Panc1 (cell line): ENCODE data around the gene CD40LG. TPM values are rescaled to one million over a fixed set of nuclear protein-coding genes. Genes with fewer than 3 reads are reported as not detected.

ENCODE experiments used
- ATAC-seq: fragments of 200-7000 bp; cut with Tn5 transposase; 2 replicates; pipeline ENCODE4 v1.9.1; 2020; ENCODE audit warnings: mild to moderate bottlenecking, moderate library complexity
- BruUV-seq: library from RNA; stranded (reverse); fragments of 400-500 nt; replicated peaks from 2 replicates; lab custom pipeline; 2021; lab: Mats Ljungman, UMichigan
- CTCF ChIA-PET: fragments of 300-600 bp; sonication (Branson Sonifier 250); formaldehyde crosslinking; loops from one replicate; lab custom pipeline; 2022; ENCODE audit warnings: antibody characterized with exemption; lab: Charles Lee
- POLR2A ChIA-PET: fragments of 300-600 bp; sonication (Branson Sonifier 250); formaldehyde crosslinking; loops from one replicate; lab custom pipeline; 2022; ENCODE audit warnings: antibody characterized with exemption; lab: Charles Lee
- DNase-seq: peaks from one replicate; pipeline ENCODE4 v3.0.0-alpha.2; 2010; ENCODE audit warnings: low read depth, low spot score
- H3K27ac ChIP-seq: 2 replicates; pipeline ENCODE4 v1.5.1; 2011; ENCODE audit warnings: mild to moderate bottlenecking, low read length, inconsistent platforms
- H3K27me3 ChIP-seq: fragments of 200-500 bp; sonication (Bioruptor generic); 2 replicates; pipeline ENCODE4 v1.6.0; 2014; ENCODE audit warnings: low read length, inconsistent platforms; ENCODE audit not compliant: control insufficient read depth, insufficient read depth
- H3K36me3 ChIP-seq: fragments of 200-500 bp; sonication (Bioruptor generic); 2 replicates; pipeline ENCODE4 v1.5.1; 2014; ENCODE audit warnings: inconsistent platforms, mild to moderate bottlenecking, low read length, moderate library complexity; ENCODE audit not compliant: control insufficient read depth, insufficient read depth
- H3K4me1 ChIP-seq: 2 replicates; pipeline ENCODE4 v1.5.1; 2011; ENCODE audit warnings: inconsistent platforms, mild to moderate bottlenecking, low read length, moderate library complexity; ENCODE audit not compliant: control insufficient read depth, insufficient read depth
- H3K4me3 ChIP-seq, 2 experiments: 2 replicates each; pipeline ENCODE4 v1.5.1; 2011 to 2012; ENCODE audit warnings: low read depth in 2 of 2, low read length in 2 of 2, mild to moderate bottlenecking in 2 of 2, inconsistent platforms in 1 of 2, moderate library complexity in 1 of 2
- H3K9me3 ChIP-seq: fragments of 200-500 bp; sonication (Bioruptor generic); 2 replicates; pipeline ENCODE4 v1.5.1; 2014; ENCODE audit warnings: low read depth, mild to moderate bottlenecking, inconsistent platforms, low read length, moderate library complexity; ENCODE audit not compliant: control insufficient read depth, insufficient read depth
- POLR2AphosphoS5 ChIP-seq: IDR thresholded peaks from 2 replicates; pipeline ENCODE4 v1.6.1; 2012; ENCODE audit warnings: mild to moderate bottlenecking, low read depth, low read length, moderate library complexity
- SIN3A ChIP-seq: IDR thresholded peaks from 2 replicates; pipeline ENCODE4 v1.6.1; 2012; ENCODE audit warnings: low read depth, mild to moderate bottlenecking, low read length, moderate library complexity, borderline replicate concordance; ENCODE audit not compliant: insufficient read depth
- TCF7L2 ChIP-seq: IDR thresholded peaks from 2 replicates; pipeline ENCODE4 v1.6.1; 2011; ENCODE audit warnings: mild to moderate bottlenecking, low read depth, low read length, inconsistent platforms
- in situ Hi-C: cut with HindIII; loops from 2 replicates; pipeline ENCODE4 v1.10.0; 2016; ENCODE audit warnings: low sequenced_read_pairs, low pct_unique_long_range_greater_than_20kb
- intact Hi-C: fragments of 100-400 bp; cut with micrococcal nuclease; formaldehyde crosslinking; loops from one replicate; pipeline ENCODE4 v1.10.0; 2022; ENCODE audit not compliant: unreplicated experiment
- total RNA-seq: library from RNA; stranded (reverse); gene quantifications from one replicate; pipeline ENCODE4 v1.2.1, GENCODE V29; 2021; ENCODE audit not compliant: unreplicated experiment
- TF ChIP-seq, protein P1 (sequence below), 2 experiments: IDR thresholded peaks; 2 replicates each; pipeline ENCODE4 v1.6.1; 2011 to 2012; ENCODE audit warnings: low read depth in 2 of 2, control low read depth in 1 of 2, low read length in 1 of 2, mild to moderate bottlenecking in 1 of 2, moderate library complexity in 1 of 2; ENCODE audit not compliant: insufficient read depth in 1 of 2
- TF ChIP-seq, protein P2 (sequence below): fragments of 450-650 bp; IDR thresholded peaks from 2 replicates; pipeline ENCODE4 v1.5.1; 2017; ENCODE audit warnings: mild to moderate bottlenecking

Gene CD40LG
- total RNA-seq, 1 experiment from 2014 or later: not detected

DNA sequence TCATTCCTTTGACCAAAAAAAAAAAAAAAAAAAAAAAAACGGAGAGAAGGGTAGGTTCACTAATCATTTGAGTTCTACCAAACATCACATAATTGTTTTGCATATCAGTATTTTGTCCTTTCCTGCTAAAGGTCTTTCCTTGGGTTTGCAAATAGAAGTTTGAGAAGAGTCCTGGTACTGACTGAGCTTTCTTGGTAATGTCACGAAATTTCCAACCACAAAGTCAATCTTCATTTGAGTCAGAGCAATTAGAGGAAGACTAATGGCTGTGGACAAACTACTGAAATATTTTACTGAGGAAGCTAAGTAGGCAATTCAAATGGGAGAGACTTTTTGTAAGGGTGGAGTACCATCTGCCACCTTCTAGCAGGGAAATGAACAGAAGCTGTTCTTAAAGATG lies 21.7 kb upstream of the CD40LG start:
- H3K27ac ChIP-seq: no peak overlapping the region
- TF ChIP-seq POLR2AphosphoS5: no peak
- TF ChIP-seq, protein P1, sequence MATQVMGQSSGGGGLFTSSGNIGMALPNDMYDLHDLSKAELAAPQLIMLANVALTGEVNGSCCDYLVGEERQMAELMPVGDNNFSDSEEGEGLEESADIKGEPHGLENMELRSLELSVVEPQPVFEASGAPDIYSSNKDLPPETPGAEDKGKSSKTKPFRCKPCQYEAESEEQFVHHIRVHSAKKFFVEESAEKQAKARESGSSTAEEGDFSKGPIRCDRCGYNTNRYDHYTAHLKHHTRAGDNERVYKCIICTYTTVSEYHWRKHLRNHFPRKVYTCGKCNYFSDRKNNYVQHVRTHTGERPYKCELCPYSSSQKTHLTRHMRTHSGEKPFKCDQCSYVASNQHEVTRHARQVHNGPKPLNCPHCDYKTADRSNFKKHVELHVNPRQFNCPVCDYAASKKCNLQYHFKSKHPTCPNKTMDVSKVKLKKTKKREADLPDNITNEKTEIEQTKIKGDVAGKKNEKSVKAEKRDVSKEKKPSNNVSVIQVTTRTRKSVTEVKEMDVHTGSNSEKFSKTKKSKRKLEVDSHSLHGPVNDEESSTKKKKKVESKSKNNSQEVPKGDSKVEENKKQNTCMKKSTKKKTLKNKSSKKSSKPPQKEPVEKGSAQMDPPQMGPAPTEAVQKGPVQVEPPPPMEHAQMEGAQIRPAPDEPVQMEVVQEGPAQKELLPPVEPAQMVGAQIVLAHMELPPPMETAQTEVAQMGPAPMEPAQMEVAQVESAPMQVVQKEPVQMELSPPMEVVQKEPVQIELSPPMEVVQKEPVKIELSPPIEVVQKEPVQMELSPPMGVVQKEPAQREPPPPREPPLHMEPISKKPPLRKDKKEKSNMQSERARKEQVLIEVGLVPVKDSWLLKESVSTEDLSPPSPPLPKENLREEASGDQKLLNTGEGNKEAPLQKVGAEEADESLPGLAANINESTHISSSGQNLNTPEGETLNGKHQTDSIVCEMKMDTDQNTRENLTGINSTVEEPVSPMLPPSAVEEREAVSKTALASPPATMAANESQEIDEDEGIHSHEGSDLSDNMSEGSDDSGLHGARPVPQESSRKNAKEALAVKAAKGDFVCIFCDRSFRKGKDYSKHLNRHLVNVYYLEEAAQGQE (IDR thresholded peaks at IDR 0.05; ENCODE audit: insufficient read depth in 1 of 2, low read depth in 2 of 2, low read length in 1 of 2): no peak
- TF ChIP-seq, protein P2, sequence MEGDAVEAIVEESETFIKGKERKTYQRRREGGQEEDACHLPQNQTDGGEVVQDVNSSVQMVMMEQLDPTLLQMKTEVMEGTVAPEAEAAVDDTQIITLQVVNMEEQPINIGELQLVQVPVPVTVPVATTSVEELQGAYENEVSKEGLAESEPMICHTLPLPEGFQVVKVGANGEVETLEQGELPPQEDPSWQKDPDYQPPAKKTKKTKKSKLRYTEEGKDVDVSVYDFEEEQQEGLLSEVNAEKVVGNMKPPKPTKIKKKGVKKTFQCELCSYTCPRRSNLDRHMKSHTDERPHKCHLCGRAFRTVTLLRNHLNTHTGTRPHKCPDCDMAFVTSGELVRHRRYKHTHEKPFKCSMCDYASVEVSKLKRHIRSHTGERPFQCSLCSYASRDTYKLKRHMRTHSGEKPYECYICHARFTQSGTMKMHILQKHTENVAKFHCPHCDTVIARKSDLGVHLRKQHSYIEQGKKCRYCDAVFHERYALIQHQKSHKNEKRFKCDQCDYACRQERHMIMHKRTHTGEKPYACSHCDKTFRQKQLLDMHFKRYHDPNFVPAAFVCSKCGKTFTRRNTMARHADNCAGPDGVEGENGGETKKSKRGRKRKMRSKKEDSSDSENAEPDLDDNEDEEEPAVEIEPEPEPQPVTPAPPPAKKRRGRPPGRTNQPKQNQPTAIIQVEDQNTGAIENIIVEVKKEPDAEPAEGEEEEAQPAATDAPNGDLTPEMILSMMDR: no peak
- no peak for TF ChIP-seq TCF7L2
- TF ChIP-seq SIN3A: no peak
- DNase-seq (no peak), ATAC-seq (no peak)
- no peak overlapping the region for H3K4me3 ChIP-seq
- H3K9me3 ChIP-seq: no peaks in the 10 kb centered on the region
- ChIA-PET POLR2A (no interaction called here), CTCF (no interaction called here)
- no peaks in the 10 kb centered on the region for H3K4me1 ChIP-seq
- peaks cover 5% of the 10 kb centered on the region for H3K27me3 ChIP-seq
- intact Hi-C loops: no loop called here
- no TSS peak for BruUV-seq
- in situ Hi-C loops: no loop called here
- H3K36me3 ChIP-seq: no peaks in the 10 kb centered on the region

DNA sequence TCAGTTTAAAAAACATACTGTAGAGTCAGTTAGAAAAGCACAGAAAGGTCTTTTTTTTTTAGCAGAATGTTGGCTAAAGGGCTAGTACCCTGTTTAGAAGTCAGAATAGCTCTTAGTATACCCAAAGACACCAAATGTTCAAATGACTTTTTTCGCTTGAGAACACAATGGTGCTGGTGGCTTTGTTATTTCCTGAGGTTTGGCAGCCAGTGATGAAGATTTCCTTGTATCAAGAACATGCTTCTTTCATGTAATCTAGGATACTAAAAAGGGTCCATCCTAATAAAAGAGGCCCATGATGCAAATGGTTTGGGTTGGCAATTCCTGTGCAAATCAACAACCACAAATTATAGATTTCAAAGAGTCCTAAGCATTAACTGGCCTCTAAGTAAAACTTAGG lies 21.1 kb upstream of the CD40LG start:
- H3K9me3 ChIP-seq: no peaks in the 10 kb centered on the region
- POLR2A ChIA-PET: no interaction called here
- CTCF ChIA-PET: no interaction called here

More for the DNA sequence above, 21.1 kb upstream of the CD40LG start:
- ATAC-seq (no peak), DNase-seq (no peak)
- no TSS peak for BruUV-seq
- intact Hi-C loops: no loop called here
- Histone ChIP-seq H3K4me3 (no peak overlapping the region), H3K36me3 (no peaks in the 10 kb centered on the region), H3K27ac (no peak overlapping the region), H3K4me1 (no peaks in the 10 kb centered on the region), H3K27me3 (peaks cover 5% of the 10 kb centered on the region)
- TF ChIP-seq, protein P2: no peak
- TF ChIP-seq POLR2AphosphoS5 (no peak), TCF7L2 (no peak), SIN3A (no peak)
- TF ChIP-seq, protein P1 (IDR thresholded peaks at IDR 0.05; ENCODE audit: insufficient read depth in 1 of 2, low read depth in 2 of 2, low read length in 1 of 2): no peak
- in situ Hi-C loops: no loop called here
